HEK293T (cell line): ENCODE results near the gene RBMS1.

Experiments
- CTCF ChIA-PET: fragments of 350-600 bp; formaldehyde crosslinking; extraction: SDS; loops from one replicate; lab custom pipeline; 2021; ENCODE audit warnings: antibody characterized with exemption, inconsistent platforms; lab: Yijun Ruan, JAX
- POLR2A ChIA-PET: fragments of 350-600 bp; formaldehyde crosslinking; extraction: SDS; loops from one replicate; lab custom pipeline; 2020; ENCODE audit warnings: antibody characterized with exemption, inconsistent platforms; lab: Yijun Ruan, JAX
- DNase-seq: peaks from one replicate; pipeline ENCODE4 v3.0.0; 2012; ENCODE audit warnings: mixed read lengths; ENCODE audit errors: extremely low spot score
- ARNT ChIP-seq: fragments of 450-650 bp; IDR thresholded peaks from 2 replicates; pipeline ENCODE4 v1.6.1; 2017; ENCODE audit warnings: mild to moderate bottlenecking
- BHLHE40 ChIP-seq: fragments of 450-650 bp; IDR thresholded peaks from 2 replicates; pipeline ENCODE4 v1.6.1; 2016; ENCODE audit warnings: mild to moderate bottlenecking, moderate library complexity, borderline replicate concordance
- CTBP1 ChIP-seq: fragments of 450-650 bp; IDR thresholded peaks from 2 replicates; pipeline ENCODE4 v1.6.1; 2016; ENCODE audit warnings: borderline replicate concordance
- ELF4 ChIP-seq: fragments of 450-650 bp; IDR thresholded peaks from 2 replicates; pipeline ENCODE4 v1.6.1; 2017; ENCODE audit warnings: antibody characterized with exemption
- FOXA1 ChIP-seq: fragments of 450-650 bp; IDR thresholded peaks from 2 replicates; pipeline ENCODE4 v1.6.1; 2016; ENCODE audit warnings: mild to moderate bottlenecking
- FOXK2 ChIP-seq: fragments of 450-650 bp; IDR thresholded peaks from 2 replicates; pipeline ENCODE4 v1.6.1; 2016; ENCODE audit warnings: mild to moderate bottlenecking
- FOXM1 ChIP-seq: fragments of 450-650 bp; IDR thresholded peaks from 2 replicates; pipeline ENCODE4 v1.6.1; 2017; ENCODE audit warnings: mild to moderate bottlenecking, borderline replicate concordance
- HDGF ChIP-seq: fragments of 450-650 bp; IDR thresholded peaks from 2 replicates; pipeline ENCODE4 v1.6.1; 2017; ENCODE audit warnings: antibody characterized with exemption, borderline replicate concordance
- L3MBTL2 ChIP-seq: fragments of 450-650 bp; conservative IDR thresholded peaks from 2 replicates; pipeline ENCODE4 v1.6.1; 2016; ENCODE audit warnings: mild to moderate bottlenecking
- LEF1 ChIP-seq: fragments of 450-650 bp; IDR thresholded peaks from 2 replicates; pipeline ENCODE4 v1.6.1; 2017; ENCODE audit warnings: mild to moderate bottlenecking, borderline replicate concordance
- NFRKB ChIP-seq: fragments of 450-650 bp; IDR thresholded peaks from 2 replicates; pipeline ENCODE4 v1.6.1; 2016; ENCODE audit warnings: mild to moderate bottlenecking, moderate library complexity
- PKNOX1 ChIP-seq: fragments of 450-650 bp; IDR thresholded peaks from 2 replicates; pipeline ENCODE4 v1.6.1; 2016
- SP1 ChIP-seq: fragments of 450-650 bp; IDR thresholded peaks from 2 replicates; pipeline ENCODE4 v1.6.1; 2017
- SUZ12 ChIP-seq: fragments of 450-650 bp; IDR thresholded peaks from 2 replicates; pipeline ENCODE4 v1.6.1; 2016; ENCODE audit warnings: mild to moderate bottlenecking
- TARDBP ChIP-seq: fragments of 450-650 bp; IDR thresholded peaks from 2 replicates; pipeline ENCODE4 v1.6.1; 2016
- ZNF384 ChIP-seq: fragments of 450-650 bp; IDR thresholded peaks from 2 replicates; pipeline ENCODE4 v1.6.1; 2016

The RBMS1 gene

GRCh38 chr2:160515120-160515519, 21.5 kb upstream of the RBMS1 start:
- DNase-seq: no peak
- TF ChIP-seq TARDBP (no peak), FOXM1 (no peak), ARNT (no peak), ZNF384 (no peak), HDGF (no peak), ELF4 (no peak), SUZ12 (no peak), BHLHE40 (no peak), SP1 (no peak), CTBP1 (no peak), FOXK2 (no peak)
- CTCF ChIA-PET: no interaction called here
- POLR2A ChIA-PET: no interaction called here

GRCh38 chr2:160513120-160513519, 19.5 kb upstream of the RBMS1 start:
- TF ChIP-seq HDGF (no peak), FOXA1 (no peak), CTBP1 (no peak), NFRKB (no peak), PKNOX1 (no peak), ZNF384 (no peak), L3MBTL2 (no peak), BHLHE40 (no peak), TARDBP (no peak), ELF4 (no peak)
- ChIA-PET POLR2A (no interaction called here), CTCF (no interaction called here)
- no peak for DNase-seq

GRCh38 chr2:160512491-160512890, 18.9 kb upstream of the RBMS1 start:
- no peak for DNase-seq
- POLR2A ChIA-PET: no interaction called here
- TF ChIP-seq PKNOX1: no peak
- no peak for TF ChIP-seq ARNT
- TF ChIP-seq ELF4: no peak
- CTCF ChIA-PET: no interaction called here

GRCh38 chr2:160510617-160511016, 17.0 kb upstream of the RBMS1 start:
- DNase-seq: peak; percentile 13
- ChIA-PET POLR2A (no interaction called here), CTCF (no interaction called here)
- TF ChIP-seq SP1 (no peak), NFRKB (no peak), TARDBP (no peak), FOXM1 (no peak), BHLHE40 (no peak), PKNOX1 (no peak), LEF1 (no peak), L3MBTL2 (no peak), SUZ12 (no peak), ZNF384 (no peak), ARNT (no peak), FOXA1 (no peak), FOXK2 (no peak), CTBP1 (no peak), HDGF (no peak), ELF4 (no peak)

GRCh38 chr2:160509016-160509415, 15.4 kb upstream of the RBMS1 start:
- POLR2A ChIA-PET: no interaction called here
- TF ChIP-seq FOXA1 (no peak), LEF1 (no peak), TARDBP (no peak), SP1 (no peak), CTBP1 (no peak), ELF4 (no peak), BHLHE40 (no peak), NFRKB (no peak), SUZ12 (no peak), FOXM1 (no peak), L3MBTL2 (no peak), HDGF (no peak)
- CTCF ChIA-PET: no interaction called here
- no peak for DNase-seq

GRCh38 chr2:160507464-160507863, 13.9 kb upstream of the RBMS1 start:
- POLR2A ChIA-PET: no interaction called here
- TF ChIP-seq LEF1 (no peak), PKNOX1 (no peak), HDGF (no peak), L3MBTL2 (no peak), NFRKB (no peak), FOXM1 (no peak), CTBP1 (no peak), TARDBP (no peak), ZNF384 (no peak), FOXA1 (no peak), FOXK2 (no peak), SUZ12 (no peak), ELF4 (no peak), ARNT (no peak)
- DNase-seq: no peak
- CTCF ChIA-PET: no interaction called here
